NCI-H146 treated with DMSO at 0.1 percent for 48 hours (cell line): ENCODE results near the gene C11orf97.

ENCODE experiments used
- DNase-seq: peaks from one replicate; lab custom pipeline; 2025; ENCODE audit not compliant: unreplicated experiment; lab: John Stamatoyannopoulos, UW

The C11orf97 gene

DNA sequence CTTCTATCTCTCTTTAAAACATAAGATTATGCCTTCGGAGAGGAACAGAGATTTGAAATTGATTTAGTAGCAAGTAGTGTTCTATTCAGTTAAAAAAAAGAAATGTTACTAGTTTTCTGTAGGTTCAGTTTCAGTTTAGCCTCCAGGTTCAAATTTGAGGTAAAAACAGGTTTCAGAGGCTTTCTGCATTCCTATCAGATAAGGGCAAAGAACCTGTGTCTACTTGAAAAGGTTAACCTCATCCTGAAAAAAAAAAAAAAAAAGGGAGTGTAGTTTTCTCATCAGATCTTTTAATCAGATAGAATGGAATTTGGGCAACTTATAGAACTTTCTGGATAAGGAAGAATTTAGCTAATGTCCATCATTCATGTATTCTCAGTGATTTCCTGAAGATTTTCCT is 12.1 kb downstream of the C11orf97 start:
- no peak for DNase-seq

DNA sequence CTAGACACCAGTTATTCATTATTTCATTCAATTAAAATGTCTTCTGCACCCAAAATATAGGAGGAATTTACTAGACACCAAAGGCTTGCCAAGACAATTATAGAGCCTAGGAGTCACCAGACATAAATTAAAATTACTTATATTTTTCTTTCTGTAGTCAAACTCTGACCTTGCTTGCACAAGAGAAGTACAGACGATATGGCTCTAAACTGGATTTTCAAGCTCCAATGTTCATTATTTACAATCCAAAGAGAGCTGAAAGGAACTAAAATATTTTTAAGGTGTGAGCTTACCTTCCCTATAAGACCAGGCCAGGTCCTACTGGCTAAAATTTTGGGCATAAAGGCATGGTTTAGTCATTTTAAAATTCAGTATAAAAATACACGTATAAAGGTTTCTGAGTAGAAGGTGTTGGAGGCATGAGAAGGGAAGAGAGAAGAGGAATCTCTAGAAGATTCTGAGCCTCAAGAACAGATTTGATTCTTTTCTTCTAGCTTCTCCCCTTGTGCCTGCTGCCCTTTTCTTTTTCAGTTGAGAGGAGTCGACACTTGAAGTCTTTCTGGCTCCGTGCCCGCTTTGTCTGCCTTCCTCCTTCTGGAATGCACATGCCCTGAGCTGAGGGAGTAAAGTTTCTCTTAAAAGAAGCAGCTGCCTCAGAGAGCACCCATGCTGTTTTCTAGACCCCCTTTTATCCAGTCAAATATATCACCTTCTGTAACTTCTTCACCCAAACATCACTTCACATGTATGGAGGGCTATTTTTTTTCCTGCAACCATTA is 13.5 kb downstream of the C11orf97 start:
- DNase-seq, result no peak

DNA sequence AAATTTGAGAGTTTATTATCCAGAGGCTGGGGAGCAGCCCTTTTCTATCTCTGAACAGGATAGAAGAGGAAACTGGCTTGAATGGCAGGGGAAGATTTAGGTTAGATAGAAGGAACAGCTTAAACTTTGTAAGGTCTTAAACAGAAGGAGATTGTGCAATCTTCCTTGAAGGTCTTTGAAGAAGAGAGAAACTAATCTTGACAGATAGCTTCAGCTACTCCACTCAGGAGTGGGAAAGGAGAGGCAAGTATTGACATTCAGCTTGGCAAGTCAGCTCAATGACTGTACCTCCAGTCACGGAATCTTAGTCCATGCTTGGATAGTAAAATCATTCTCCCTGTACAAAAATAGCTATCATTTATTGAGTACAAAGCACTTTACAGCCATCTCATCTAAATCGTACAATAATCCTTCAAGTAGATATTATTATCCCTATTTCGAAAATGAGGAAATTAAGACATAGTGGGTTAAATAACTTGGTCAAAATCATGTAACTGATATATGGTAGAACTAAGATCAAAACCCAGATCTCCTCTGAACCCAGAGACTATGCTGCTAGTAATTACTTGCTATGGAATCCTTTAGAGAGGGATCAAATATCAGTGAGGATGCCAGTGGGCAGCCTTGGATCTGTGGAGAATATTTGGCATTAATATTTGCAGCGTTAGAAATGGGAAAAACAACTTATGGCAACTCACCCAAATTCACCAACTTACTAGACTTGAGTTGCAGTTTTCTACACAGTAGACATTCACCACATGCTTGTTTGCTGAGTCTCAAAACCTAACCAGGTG is 14.6 kb downstream of the C11orf97 start:
- DNase-seq, result no peak

DNA sequence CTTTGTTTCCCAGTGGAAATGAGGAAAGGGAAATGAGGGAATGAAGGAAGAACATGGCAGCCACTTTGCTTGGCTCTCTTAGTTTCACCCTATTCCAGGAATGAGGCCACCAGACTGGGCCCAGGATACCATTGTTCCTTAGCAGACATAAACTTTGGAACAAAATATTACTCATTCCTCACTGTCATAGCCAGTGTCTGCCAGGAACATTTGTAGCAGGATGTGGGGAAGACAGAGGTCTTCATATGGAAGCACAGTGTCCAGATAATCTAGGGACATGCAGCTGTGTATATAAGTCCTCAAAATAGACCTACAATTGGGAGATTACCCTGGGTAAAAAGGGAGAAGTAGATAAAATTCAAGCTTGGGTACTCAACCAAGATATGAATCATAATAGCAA is 16.3 kb downstream of the C11orf97 start:
- DNase-seq, result no peak

DNA sequence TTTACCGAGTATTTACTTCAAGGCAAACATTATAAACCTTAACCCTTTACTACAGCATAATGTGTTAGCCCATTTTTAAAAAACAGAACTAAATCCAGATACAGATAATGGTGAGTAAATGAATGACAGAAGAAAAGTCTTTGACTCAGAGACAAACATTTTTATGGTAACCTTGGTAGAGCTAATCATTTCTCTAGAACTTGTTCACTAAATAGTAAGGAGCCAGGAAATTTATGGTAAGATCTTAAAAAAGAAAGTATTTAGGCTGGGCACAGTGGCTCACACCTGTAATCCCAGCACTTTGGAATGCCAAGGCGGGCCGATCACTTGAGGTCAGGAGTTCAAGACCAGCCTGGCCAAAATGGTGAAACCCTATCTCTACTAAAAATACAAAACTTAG is 19.9 kb downstream of the C11orf97 start:
- no peak for DNase-seq

DNA sequence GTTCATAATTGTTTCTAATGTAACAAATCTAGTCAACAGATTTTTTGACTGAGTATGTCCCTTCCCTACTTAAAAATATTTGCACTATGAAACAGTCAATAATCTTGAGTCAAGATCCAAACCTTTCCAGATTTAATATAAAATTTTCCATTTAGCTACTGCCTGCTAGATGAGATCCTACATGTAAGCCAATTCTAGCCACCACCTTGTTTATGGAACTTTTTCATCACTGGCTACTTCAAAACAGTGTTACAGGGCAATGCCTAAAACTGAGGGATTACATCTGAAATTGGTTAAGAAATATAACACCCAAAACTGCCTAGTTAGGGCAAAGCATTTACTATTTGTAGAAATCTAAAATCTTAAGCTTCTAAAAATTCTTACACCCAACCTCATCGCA is 20.9 kb downstream of the C11orf97 start:
- no peak for DNase-seq

DNA sequence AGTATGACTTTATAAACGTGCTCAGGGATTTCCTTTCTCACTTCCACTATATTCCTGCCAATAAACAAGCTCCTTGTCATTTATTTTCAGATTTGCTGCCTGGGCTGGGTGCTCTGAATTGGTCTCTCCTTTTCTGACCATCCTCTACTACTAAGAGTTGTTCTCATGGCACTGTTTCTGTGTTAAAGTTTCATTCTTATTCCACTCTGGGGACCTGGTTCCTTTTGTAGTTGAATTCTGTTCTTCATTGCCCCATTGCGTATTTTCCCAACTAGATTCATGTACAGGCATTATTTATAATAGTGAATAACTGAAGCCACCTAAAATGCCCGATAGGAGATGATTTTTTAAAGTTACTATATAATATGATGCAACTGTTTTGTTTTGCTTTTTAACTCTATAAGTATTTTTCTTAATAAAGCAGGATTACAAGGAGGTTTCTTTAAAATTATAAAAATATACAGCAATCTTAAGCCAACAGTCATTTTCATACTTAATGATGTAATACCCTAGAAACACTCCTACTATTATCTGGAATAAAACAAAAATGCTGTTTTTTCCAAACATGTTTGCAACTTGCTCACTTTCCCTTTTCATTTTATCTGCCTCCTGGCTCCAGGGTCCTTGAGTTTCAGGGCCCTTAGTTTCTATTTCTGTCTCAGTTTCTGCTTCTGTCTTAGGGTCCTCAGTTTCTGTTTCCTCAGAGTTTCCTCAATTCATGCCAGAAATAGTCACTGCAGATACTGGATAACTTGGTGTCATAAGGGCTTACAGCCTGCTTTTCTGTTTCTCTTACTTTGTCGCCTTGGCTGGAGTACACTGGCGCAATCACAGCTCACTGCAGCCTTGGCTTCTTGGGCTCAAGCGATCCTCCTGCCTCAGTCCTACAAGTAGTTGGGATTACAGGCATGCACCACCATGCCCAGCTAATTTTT is 21.7 kb downstream of the C11orf97 start:
- DNase-seq, result no peak

DNA sequence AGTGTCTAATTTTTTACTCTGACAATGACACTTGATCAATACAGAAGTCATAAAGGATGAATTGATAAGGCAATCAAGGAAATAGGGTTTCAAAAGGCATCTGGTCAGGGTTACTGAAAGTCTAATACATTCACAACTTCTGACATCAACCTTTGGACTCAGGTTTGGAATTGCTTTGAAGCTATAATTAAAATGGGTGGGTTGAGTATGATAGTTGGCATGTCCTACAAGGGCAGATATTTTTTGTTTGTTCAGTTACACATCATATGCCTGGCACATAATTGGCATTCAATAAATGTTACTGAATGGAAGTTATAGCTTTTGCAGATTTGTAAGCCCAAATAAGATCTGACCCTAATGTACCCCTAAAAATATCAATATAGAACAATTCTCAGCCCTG is 24.1 kb downstream of the C11orf97 start:
- no peak for DNase-seq

DNA sequence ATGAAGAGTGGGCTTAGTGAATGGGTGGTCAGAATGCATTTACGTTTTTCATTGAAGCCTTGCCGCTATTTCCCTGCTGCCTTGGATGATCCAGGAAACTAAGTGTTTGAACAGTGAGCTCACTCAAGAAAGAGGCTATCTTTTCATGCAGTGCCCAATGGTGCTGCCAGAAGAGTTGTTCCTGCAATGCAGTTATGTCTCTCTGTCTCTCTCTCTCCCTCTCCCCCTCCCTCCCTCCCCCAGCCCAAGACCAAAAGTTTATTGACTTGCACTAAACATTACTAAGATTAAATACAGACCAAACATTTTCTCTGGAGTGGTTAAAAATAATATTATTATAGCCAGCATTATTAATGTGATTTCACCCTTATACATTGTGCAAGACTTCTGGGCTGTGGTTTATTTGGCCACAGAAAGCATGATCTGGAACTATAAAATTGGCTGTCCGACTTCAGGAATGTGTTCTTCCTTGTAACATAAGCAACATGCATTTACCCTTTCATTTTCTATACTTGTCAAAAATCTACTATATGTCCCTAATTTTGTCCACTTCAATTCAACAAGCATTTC is 24.9 kb downstream of the C11orf97 start:
- DNase-seq, result no peak

DNA sequence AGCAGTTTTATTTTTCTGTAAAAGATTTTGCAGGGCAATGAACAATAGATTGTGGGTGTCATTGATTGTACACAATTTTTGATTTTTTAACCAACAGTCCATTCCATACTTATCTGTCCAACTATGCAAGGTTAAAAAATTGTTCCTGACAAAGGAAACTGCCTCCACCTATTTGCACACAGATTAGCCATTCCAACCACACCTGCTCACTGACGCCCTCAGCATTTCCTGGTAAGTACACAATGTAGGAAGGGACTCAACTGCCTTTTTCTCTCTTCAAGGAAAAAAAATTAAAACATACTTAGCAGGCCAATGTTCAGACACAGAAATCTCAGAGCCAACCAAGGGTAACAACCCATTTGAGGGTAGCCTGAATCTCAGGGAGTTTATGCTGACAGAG is 27.2 kb downstream of the C11orf97 start:
- no peak for DNase-seq

DNA sequence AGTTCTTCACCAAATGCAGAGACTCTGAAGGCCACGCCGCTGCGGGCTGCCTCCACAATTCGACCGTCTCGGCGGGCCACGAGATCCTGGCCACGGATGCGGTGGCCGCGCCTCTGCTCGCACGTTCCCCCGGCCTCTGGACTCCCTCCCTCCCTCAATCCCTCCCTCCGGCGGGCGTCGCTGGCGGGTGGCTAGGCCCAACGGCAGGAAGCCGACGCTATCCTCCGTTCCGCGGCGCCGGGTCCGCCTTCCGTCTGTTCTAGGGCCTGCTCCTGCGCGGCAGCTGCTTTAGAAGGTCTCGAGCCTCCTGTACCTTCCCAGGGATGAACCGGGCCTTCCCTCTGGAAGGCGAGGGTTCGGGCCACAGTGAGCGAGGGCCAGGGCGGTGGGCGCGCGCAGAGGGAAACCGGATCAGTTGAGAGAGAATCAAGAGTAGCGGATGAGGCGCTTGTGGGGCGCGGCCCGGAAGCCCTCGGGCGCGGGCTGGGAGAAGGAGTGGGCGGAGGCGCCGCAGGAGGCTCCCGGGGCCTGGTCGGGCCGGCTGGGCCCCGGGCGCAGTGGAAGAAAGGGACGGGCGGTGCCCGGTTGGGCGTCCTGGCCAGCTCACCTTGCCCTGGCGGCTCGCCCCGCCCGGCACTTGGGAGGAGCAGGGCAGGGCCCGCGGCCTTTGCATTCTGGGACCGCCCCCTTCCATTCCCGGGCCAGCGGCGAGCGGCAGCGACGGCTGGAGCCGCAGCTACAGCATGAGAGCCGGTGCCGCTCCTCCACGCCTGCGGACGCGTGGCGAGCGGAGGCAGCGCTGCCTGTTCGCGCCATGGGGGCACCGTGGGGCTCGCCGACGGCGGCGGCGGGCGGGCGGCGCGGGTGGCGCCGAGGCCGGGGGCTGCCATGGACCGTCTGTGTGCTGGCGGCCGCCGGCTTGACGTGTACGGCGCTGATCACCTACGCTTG is 31.7 kb downstream of the C11orf97 start, which contains the start of gene FUT4:
TSS of gene FUT4 (plus strand) at position 227 of the 951 bp plus-strand sequence. CDS start at position 440, 213 bp downstream.
- DNase-seq, result peak; percentile 80

DNA sequence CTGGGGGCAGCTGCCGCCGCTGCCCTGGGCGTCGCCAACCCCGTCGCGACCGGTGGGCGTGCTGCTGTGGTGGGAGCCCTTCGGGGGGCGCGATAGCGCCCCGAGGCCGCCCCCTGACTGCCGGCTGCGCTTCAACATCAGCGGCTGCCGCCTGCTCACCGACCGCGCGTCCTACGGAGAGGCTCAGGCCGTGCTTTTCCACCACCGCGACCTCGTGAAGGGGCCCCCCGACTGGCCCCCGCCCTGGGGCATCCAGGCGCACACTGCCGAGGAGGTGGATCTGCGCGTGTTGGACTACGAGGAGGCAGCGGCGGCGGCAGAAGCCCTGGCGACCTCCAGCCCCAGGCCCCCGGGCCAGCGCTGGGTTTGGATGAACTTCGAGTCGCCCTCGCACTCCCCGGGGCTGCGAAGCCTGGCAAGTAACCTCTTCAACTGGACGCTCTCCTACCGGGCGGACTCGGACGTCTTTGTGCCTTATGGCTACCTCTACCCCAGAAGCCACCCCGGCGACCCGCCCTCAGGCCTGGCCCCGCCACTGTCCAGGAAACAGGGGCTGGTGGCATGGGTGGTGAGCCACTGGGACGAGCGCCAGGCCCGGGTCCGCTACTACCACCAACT is 32.5 kb downstream of the C11orf97 start:
- no peak for DNase-seq

DNA sequence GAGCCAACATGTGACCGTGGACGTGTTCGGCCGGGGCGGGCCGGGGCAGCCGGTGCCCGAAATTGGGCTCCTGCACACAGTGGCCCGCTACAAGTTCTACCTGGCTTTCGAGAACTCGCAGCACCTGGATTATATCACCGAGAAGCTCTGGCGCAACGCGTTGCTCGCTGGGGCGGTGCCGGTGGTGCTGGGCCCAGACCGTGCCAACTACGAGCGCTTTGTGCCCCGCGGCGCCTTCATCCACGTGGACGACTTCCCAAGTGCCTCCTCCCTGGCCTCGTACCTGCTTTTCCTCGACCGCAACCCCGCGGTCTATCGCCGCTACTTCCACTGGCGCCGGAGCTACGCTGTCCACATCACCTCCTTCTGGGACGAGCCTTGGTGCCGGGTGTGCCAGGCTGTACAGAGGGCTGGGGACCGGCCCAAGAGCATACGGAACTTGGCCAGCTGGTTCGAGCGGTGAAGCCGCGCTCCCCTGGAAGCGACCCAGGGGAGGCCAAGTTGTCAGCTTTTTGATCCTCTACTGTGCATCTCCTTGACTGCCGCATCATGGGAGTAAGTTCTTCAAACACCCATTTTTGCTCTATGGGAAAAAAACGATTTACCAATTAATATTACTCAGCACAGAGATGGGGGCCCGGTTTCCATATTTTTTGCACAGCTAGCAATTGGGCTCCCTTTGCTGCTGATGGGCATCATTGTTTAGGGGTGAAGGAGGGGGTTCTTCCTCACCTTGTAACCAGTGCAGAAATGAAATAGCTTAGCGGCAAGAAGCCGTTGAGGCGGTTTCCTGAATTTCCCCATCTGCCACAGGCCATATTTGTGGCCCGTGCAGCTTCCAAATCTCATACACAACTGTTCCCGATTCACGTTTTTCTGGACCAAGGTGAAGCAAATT is 33.3 kb downstream of the C11orf97 start:
- DNase-seq, result no peak

DNA sequence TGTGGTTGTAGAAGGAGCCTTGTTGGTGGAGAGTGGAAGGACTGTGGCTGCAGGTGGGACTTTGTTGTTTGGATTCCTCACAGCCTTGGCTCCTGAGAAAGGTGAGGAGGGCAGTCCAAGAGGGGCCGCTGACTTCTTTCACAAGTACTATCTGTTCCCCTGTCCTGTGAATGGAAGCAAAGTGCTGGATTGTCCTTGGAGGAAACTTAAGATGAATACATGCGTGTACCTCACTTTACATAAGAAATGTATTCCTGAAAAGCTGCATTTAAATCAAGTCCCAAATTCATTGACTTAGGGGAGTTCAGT is 33.9 kb downstream of the C11orf97 start:
- DNase-seq, result no peak

DNA sequence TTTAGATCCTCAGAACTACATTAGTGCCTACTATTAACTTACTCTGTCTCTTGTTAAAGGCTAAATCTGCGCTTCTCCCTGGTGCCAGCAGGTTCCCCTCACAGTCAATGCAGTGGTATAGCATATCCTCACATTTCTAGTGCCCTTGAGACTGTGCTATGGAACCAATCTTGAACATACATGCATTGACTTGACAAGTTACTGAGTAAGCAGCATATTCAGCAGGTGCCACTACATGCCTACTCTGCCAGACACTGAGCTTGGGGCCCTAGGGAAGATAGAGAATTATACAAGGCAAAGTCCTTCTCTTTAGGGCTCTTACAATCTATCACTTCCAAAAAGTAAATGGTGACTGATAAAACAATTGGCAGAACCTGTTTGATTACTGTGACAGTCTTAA is 34.6 kb downstream of the C11orf97 start:
- no peak for DNase-seq

DNA sequence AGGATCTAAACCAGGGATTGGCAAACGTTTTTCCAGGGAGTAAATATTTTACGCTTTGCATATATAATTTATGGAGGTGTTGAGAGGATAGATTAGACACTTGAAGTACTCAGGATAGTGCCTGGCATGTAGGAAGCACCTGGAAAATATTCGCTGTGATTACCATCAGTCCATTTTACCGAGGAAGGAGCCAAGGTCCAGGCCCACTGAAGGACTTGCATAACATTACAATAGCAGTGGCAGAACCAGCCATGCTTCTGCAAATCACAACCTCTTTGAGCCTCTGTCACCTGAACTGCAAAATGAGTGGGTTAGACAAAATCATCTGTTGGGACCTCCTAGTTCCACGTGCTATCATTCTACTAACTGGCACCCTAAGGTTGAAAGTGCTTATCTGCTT is 36.9 kb downstream of the C11orf97 start:
- DNase-seq, result no peak

DNA sequence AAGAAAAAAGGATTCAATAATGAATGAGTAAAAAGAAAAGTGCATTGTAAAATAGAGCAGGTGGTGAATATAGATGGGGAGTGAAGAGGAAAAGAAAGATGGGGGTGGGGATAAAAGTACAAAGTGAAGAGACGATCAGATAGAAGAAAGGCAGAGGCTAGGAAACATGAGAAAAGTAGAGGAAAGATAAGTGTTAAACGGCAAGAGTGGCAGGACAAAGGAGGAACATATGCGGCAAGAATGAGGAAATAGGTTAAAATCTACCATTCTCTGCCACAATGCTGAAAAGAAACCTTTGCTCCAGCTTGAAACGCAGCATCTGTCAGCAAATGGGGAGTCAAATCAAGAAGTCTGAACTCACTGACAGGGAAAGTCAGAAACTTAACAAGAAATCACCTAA is 38.3 kb downstream of the C11orf97 start:
- no peak for DNase-seq

DNA sequence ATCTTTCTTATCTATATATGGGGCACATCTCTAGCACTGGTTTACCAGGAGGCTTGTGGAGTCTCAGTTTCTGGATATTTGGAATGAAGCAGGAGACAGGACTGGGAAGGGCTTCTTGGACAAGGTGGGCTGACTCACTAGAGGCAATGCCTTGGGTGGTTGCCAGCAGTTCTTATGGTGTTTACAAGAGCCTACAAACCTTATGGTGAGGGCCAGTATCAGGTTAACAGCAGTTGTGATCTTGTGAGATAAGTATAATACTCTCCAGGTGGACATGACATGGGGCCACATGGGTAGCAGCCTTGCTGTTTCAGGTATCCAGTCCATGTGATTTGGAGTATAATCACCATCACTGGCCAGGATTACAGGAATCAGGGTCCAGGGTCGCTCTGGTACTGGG is 41.7 kb downstream of the C11orf97 start:
- no peak for DNase-seq
